ENCODE measurements around the gene TAF4B.

The TAF4B gene

DNA sequence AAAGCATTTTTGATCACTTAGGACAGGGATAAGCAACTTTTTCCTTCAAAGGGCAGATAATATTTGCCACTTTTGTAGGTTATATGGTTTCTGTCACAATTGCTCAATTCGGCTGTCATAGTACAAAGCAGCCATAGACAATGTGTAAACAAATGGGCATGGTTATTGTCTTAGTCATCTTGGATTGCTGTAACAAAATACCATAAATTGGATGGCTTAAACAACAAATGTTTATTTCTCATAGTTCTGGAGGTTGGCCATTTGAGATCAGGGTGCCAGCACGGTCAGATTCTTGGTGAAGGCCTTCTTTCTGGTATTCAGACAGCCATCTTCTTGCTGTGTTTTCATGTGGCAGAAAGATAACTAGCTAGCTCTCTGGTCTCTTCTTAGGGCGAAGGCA, 91.2 kb downstream of the TAF4B start:
- no peaks in the 10 kb centered on the region for H4K20me1 ChIP-seq (ENCODE audit: insufficient read depth, low read length)
- TF ChIP-seq, protein P1, sequence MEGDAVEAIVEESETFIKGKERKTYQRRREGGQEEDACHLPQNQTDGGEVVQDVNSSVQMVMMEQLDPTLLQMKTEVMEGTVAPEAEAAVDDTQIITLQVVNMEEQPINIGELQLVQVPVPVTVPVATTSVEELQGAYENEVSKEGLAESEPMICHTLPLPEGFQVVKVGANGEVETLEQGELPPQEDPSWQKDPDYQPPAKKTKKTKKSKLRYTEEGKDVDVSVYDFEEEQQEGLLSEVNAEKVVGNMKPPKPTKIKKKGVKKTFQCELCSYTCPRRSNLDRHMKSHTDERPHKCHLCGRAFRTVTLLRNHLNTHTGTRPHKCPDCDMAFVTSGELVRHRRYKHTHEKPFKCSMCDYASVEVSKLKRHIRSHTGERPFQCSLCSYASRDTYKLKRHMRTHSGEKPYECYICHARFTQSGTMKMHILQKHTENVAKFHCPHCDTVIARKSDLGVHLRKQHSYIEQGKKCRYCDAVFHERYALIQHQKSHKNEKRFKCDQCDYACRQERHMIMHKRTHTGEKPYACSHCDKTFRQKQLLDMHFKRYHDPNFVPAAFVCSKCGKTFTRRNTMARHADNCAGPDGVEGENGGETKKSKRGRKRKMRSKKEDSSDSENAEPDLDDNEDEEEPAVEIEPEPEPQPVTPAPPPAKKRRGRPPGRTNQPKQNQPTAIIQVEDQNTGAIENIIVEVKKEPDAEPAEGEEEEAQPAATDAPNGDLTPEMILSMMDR (IDR thresholded peaks at IDR 0.05; ENCODE audit: low read depth, low read length) = no peak
- TF ChIP-seq EZH2phosphoT487 (IDR thresholded peaks at IDR 0.05; ENCODE audit: low read depth) = no peak
- no peak overlapping the region for H3K9ac ChIP-seq (ENCODE audit: low read length)
- no peak overlapping the region for H3K4me3 ChIP-seq (ENCODE audit: low read length)
- no peak overlapping the region for H3K27ac ChIP-seq (ENCODE audit: low read length)
- no peak overlapping the region for H2AFZ ChIP-seq (ENCODE audit: low read depth, low read length)
- no peaks in the 10 kb centered on the region for H3K4me1 ChIP-seq (ENCODE audit: low read length)
- no peaks in the 10 kb centered on the region for H3K36me3 ChIP-seq (replicated peaks; ENCODE audit: low read depth, low read length)
- no peaks in the 10 kb centered on the region for H3K79me2 ChIP-seq (ENCODE audit: low read length)
- no peaks in the 10 kb centered on the region for H3K9me3 ChIP-seq (ENCODE audit: insufficient read depth, low read length)
- H3K27me3 ChIP-seq (ENCODE audit: low read depth, low read length) = no peaks in the 10 kb centered on the region
- no peak overlapping the region for H3K4me2 ChIP-seq (ENCODE audit: low read length)

DNA sequence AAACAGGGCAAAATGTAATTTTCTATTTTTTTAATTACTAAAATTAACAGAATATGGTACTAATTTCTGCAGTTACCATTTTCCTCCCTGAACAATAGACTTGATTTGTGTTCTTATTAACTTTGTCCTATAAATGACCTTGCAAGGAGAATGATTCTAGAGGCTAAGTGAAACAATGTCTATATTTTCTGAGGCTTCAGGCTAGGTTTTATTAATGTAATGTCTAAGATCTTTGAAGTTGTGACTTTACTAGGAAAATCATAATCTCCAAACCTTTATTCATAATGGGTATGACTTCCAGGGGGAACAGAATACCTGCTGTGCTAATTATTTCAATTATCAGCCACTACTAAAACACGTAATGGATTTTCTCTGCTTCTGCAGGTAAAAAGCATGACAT, 94.4 kb downstream of the TAF4B start:
- H3K79me2 ChIP-seq (ENCODE audit: low read length) = no peaks in the 10 kb centered on the region

DNA sequence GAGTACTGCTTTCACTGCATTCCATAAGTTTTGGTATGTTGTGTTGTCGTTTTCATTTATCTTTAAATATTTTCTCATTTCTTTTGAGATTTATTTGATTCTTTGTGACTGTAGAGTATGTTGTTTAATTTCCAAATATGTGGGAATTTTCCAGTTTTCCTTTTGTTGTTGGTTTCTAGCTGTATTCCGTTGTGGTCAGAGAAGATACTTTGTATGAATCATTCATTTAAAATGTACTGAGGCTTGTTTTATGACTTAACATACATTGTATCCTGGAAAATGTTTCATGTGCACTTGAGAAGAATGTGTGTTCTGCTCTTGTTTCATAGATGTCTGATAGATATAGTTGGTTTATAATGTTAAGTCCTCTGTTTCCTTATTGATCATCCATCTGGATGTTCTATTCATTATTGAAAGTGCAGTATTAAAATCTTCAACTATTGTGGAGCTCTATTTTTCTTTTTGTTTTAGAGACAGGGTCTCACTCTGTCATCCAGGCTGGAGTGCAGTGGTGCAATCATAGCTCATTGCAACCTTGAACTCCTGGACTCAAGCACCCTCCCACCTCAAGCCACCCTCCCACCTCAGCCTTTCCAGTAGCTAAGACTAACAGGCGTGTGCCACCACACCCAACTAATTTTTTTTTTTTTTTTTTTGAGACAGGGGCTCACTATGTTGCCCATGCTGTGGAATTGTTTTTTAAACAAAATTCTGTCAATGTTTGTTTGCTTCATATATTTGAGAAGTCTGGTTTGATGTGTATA, 96.8 kb downstream of the TAF4B start:
- Histone ChIP-seq H3K4me2 (ENCODE audit: low read length) (no peak overlapping the region), H3K27ac (ENCODE audit: low read length) (no peak overlapping the region)

More for the DNA sequence above, 94.4 kb downstream of the TAF4B start:
- Histone ChIP-seq H3K27ac (ENCODE audit: low read length) (no peak overlapping the region), H4K20me1 (ENCODE audit: insufficient read depth, low read length) (no peaks in the 10 kb centered on the region), H3K36me3 (replicated peaks; ENCODE audit: low read depth, low read length) (no peaks in the 10 kb centered on the region), H3K4me1 (ENCODE audit: low read length) (no peaks in the 10 kb centered on the region), H3K27me3 (ENCODE audit: low read depth, low read length) (no peaks in the 10 kb centered on the region), H3K9ac (ENCODE audit: low read length) (no peak overlapping the region), H3K4me3 (ENCODE audit: low read length) (no peak overlapping the region), H3K4me2 (ENCODE audit: low read length) (no peak overlapping the region), H2AFZ (ENCODE audit: low read depth, low read length) (no peak overlapping the region), H3K9me3 (ENCODE audit: insufficient read depth, low read length) (no peaks in the 10 kb centered on the region)
- TF ChIP-seq EZH2phosphoT487 (IDR thresholded peaks at IDR 0.05; ENCODE audit: low read depth) = no peak
- TF ChIP-seq, protein P1 (IDR thresholded peaks at IDR 0.05; ENCODE audit: low read depth, low read length) = no peak

DNA sequence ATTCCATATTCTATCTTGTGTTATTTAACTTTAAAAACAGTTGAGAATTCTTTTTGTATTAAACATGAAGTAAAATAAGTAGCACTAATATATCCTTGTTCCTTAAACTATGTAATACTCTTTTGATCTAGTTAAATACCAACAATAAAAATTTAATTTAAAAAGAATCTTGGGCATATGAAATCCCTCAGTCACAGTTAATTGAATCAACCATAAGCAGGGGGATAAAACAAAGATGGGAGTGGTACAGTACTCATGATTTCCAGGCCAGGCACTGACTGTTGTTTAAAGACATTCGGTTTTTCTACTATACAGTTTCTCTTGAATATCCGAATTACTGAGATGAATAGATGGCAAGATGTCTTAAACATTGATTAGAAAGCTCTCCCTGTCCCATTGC, 99.5 kb downstream of the TAF4B start:
- H3K9ac ChIP-seq (ENCODE audit: low read length) = no peak overlapping the region
- H3K79me2 ChIP-seq (ENCODE audit: low read length) = no peaks in the 10 kb centered on the region
- H3K4me1 ChIP-seq (ENCODE audit: low read length) = no peaks in the 10 kb centered on the region
- H2AFZ ChIP-seq (ENCODE audit: low read depth, low read length) = no peak overlapping the region
- H3K9me3 ChIP-seq (ENCODE audit: insufficient read depth, low read length) = no peaks in the 10 kb centered on the region
- no peak for TF ChIP-seq EZH2phosphoT487 (IDR thresholded peaks at IDR 0.05; ENCODE audit: low read depth)
- TF ChIP-seq, protein P1 (IDR thresholded peaks at IDR 0.05; ENCODE audit: low read depth, low read length) = no peak
- no peaks in the 10 kb centered on the region for H3K27me3 ChIP-seq (ENCODE audit: low read depth, low read length)
- H4K20me1 ChIP-seq (ENCODE audit: insufficient read depth, low read length) = no peaks in the 10 kb centered on the region
- H3K4me2 ChIP-seq (ENCODE audit: low read length) = no peak overlapping the region
- H3K4me3 ChIP-seq (ENCODE audit: low read length) = no peak overlapping the region
- no peak overlapping the region for H3K27ac ChIP-seq (ENCODE audit: low read length)
- H3K36me3 ChIP-seq (replicated peaks; ENCODE audit: low read depth, low read length) = peaks cover 12% of the 10 kb centered on the region

More for the DNA sequence above, 96.8 kb downstream of the TAF4B start:
- Histone ChIP-seq H2AFZ (ENCODE audit: low read depth, low read length) (no peak overlapping the region), H3K79me2 (ENCODE audit: low read length) (no peaks in the 10 kb centered on the region), H3K27me3 (ENCODE audit: low read depth, low read length) (no peaks in the 10 kb centered on the region), H3K4me3 (ENCODE audit: low read length) (no peak overlapping the region), H3K4me1 (ENCODE audit: low read length) (no peaks in the 10 kb centered on the region), H4K20me1 (ENCODE audit: insufficient read depth, low read length) (no peaks in the 10 kb centered on the region), H3K9me3 (ENCODE audit: insufficient read depth, low read length) (no peaks in the 10 kb centered on the region), H3K9ac (ENCODE audit: low read length) (no peak overlapping the region), H3K36me3 (replicated peaks; ENCODE audit: low read depth, low read length) (no peaks in the 10 kb centered on the region)
- no peak for TF ChIP-seq EZH2phosphoT487 (IDR thresholded peaks at IDR 0.05; ENCODE audit: low read depth)
- TF ChIP-seq, protein P1 (IDR thresholded peaks at IDR 0.05; ENCODE audit: low read depth, low read length) = no peak
